CD4-positive, alpha-beta T cell treated with Interferon alpha-2 for 1 hour (primary cell): ENCODE data around the gene DLX6.
"Not testable (repeated sequence)": the region's sequence is repeated elsewhere in the genome, so short reads cannot be mapped to it uniquely, and the experiment has no call there.

Experiments
- DNase-seq, 2 donors: peaks; one replicate each; pipeline ENCODE4 v3.0.0-alpha.2; 2020 to 2022

Gene DLX6

DNA sequence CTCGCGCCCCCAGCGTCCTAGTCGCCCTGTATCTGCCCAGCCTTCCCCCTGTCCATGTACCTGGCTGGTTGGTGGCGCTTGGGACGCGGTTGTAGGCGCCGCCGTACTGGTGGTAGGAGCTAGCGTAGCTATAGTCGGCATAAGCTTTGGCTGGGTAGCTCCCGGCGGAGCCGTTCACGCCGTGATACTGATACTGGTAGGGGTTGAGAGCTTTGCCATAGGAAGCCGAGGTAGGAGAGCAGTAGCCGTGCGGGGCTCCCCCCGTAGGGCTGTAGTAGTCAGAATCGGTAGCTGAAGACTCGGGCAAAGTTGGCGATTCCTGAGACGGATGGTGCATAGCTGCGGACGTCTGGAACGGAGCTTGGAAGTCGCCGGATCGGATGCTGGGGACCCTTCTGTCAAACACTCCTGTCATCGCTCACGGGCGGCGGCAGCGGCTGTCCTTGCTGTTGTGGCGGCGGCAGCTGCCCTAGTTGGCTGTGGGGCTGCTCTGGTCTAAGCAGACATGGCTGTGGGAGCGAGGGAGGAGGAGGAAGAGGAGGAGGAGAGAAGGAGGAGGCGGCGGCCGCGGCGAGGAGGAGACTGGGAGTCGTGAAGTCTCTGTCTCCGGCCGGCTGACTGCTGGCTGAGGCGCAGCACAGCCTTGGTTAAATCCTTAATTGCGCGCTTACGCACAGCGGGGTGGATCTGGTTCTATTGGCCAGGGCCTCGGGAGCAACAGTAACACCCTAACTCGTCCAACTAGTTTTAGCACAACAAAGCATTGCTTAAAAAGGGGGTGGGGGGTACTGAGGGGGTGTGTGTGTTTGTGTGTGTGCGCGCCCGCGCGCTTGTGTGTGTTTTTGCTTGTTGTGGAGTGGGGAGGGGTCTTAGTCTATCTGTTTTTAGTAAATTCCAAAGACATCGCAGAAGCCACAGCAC is 19.1 kb downstream of the DLX6 start, which contains the start of gene DLX5:
Gene DLX5 (minus strand): TSS at position 623 of the 921 bp plus-strand sequence. CDS start 208 bp downstream, at position 415.
- no peak for DNase-seq

DNA sequence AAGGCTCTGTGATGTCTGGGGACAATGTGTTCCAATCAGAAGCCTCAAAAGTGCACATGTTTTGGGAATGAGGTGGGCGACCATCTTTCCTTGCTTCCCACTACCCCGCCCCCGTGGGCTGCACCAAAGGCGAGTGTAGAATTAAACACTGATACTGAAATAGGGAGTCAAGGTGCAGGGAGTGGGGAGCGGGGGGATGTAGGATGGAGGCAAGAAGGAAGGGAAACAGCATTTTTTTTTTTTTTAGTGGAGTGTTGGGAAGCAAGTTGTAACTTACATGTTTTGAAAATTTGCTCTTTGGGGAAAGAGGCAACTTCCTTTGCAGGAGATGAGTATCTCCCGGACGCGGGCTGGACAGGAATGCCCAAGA is 19.8 kb downstream of the DLX6 start:
- DNase-seq: no peak

DNA sequence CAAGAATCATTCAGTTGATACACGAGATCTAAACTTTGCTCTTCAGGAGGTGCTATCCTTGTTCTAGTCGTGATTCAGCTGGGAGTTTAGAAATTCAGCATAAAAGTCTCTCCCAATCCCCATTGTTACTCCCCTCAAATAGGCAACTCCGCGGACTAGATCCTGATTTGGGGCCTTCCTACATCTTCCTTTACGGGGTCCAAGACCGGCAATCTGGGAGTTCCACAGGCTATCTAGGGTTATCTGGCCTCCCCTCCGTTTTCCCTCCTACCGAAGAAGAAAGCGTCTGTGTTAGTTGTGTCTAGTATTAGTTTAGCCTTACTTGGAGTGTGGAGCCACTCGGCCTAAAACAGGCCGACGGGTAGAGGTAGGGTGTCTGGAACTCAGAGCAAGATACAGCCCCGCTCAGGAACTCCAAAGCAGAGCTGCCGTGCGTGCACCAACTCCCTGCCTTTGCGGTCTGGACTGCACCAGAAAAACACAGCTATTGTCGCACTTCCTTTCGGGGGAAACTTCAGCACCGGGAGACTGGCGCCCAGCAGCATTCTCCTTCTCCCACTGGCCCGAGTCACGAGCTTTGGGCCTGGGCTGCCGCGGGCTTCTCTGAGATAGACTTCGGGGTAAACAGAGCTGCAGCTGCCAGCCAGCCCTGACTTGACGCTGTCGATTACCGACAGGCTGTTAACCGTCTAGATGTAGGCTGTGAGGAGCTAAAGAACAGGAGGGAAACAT is 20.8 kb downstream of the DLX6 start:
- DNase-seq: no peak

DNA sequence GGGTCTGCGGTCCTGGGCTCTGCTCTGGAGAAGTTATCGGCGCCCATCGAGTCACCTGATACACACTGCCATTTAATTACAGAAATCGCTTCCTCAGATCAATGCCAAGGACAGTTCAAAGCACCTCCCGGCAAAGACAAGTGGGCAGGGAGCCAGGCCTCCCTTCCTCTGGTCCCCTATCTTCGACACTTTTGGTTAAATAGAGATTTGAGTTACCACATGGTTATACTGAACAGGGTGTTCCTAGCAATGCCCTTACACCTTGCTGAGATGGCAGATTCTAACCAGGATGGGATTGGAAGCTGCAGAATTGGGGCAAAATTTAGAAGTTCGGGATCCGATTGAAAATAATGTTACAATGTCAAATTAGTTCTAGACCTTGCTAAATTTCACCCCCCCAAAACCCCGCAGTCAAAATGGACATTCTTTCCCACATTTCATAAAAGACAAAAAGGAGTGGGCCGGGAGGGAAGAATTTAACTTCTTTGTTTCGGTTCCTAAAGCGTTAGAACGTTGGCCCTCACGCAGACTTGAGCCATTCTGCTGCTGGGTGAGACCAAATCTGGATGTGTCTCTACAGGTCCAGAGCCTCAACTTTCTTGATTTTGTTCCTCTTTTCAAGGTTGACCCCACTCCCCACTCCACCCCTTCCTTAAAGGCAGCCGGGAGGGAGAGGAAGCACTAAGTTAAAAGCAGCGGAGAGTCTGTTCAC is 21.5 kb downstream of the DLX6 start:
- no peak for DNase-seq

DNA sequence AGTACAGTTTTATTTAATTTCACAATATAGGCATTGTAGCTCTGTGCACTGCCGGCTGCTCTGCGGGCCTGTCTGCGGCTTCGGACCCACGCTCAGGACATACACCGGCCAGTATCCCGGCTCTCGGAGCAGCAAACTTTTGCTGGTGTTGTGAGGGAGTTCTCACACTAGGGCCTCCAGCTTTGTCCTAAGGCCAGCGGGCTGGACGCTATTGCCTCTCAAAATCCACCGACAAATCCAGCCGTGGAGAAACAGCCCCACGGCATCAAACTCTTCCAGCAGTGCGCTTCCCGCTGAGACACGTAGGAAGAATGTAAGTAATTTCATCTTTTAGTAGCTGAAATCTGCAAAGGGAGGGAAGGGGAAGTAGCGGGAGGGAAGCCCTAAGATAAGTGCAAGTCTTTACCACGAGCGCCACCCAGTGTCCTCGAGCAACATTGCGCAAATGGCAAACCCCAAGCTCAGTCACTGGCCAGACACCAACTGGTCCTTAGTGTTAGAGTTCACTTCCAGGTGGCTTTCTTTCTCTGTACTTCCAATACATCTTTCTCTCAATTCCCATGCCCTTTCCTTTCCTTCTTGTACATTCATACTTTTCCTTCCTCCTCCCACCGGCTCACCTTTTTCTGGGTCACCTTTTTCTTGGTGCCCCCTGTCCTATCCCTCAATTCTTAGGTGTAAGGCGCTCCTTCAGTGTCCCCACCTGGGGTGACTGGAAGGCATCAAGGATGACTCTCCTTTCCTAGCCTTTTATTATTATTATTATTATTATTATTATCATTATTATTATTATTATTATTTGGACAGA is 22.3 kb downstream of the DLX6 start:
- DNase-seq: peak; percentile 61 to 71

DNA sequence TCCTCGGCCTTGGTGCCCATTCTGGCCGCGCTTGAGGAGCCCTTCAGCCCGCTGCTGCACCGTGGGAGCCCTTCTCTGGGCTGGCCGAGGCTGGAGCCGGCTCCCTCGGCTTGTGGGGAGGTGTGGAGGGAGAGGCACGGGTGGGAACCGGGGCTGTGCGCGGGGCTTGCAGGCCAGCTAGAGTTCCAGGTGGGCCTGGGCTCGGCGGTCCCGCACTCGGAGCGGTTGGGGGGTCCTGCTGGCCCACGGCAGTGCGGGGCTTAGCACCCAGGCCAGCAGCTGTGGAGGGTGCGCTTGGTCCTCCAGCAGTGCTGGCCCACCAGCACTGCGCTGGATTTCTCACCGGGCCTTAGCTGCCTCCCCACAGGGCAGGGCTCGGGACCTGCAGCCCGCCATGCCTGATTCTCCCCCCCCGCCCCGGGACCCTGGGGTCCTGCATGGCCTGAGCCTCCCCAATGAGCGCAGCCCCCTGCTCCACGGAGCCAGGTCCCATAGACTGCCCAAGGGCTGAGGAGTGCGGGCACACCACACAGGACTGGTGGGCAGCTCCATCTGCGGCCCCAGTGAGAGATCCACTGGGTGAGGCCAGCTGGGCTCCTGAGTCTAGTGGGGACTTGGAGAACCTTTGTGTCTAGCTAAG is 29.0 kb downstream of the DLX6 start:
- DNase-seq: not testable (repeated sequence)

DNA sequence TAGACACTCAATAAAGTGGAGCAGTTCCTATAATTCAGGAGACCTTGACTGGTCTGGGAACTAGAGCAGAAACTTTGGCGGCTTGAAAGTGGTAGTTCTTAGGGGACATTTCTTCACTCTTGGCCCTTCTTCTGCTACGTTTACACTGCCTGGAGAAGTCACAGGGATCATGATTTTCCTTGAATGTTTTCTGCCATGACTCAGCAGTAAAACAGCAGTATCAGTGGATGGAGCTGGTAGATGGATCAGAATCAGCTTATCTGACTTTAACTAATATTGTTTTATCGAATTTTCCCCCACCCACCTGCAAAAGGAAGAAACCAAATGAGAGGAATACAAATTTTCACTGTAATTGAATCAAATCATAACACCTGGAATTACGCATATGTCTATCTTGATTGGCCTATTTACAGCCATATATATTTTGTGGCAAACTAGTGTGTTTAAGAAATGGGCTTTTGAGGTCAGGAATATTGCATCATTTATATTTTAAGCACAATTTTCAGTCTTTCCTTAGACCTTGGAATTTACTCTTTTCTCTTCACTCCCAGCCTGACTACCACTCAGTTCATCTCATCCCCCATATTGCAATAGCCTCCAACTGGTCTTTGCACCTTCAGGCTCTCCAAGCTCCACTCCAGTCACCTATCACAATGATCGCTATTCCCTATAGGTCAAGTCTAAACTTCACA is 34.2 kb downstream of the DLX6 start:
- no peak for DNase-seq

DNA sequence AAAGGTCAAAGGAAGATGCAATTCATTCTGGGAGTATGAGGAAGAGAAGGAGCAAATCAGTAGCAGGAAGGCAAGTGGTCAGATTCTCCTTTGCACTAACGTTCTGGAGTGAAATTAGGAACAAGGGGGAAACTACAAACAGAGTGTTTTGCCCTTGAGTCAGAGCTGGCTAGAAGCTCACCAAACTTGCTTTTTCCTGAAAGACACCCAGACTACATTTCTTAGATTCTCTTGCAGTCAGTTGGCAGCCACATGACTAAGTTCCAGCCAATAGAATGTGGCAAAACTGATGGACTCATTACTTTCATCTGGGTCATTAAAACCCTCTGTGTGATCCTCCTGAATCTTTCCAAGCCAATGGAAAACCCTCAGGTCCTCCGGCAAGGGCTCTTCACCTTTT is 37.9 kb downstream of the DLX6 start:
- no peak for DNase-seq
